ENCODE data around the gene TANGO6. TPM values are rescaled to one million over a fixed set of nuclear protein-coding genes. Genes with fewer than 3 reads are reported as not detected.

The TANGO6 gene
- total and polyA plus RNA-seq, 10 of the 15 experiments (the other 5 are each of a cell fraction or from before 2014, with no cell fraction given): 1.1 to 20.6 (median 11.0) TPM

DNA sequence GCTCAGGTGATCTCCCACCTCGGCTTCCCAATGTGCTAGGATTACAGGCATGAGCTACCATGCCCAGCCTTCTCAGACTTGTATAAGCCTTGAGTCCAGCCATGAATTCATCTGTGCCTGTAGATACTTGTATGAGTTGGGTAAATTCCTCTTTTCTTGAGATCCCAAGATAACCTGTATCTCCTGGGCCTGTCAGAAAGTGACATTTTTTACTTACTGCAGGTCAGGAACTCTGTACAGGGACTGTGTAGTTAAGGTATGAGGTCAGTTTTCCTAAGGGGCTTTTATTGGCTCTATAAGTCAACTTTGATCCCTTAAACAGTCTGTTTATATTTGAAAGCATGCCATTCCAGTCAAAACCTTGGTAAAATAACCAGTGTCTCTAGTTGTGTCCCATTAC is 155.8 kb downstream of the TANGO6 start:
- Histone ChIP-seq H3K27me3 (replicated peaks in 1 of 2; ENCODE audit: control insufficient read depth in 2 of 2, insufficient read depth in 2 of 2, low read length in 1 of 2) (no peaks in the 10 kb centered on the region), H3K27ac (ENCODE audit: control insufficient read depth, insufficient read depth) (no peak overlapping the region), H3K36me3 (ENCODE audit: control insufficient read depth in 2 of 2, insufficient read depth in 2 of 2, low read length in 1 of 2) (no peaks in the 10 kb centered on the region), H3K9me3 (replicated peaks; ENCODE audit: control insufficient read depth, insufficient read depth, low read length) (peaks cover 3% of the 10 kb centered on the region; the same call in 2 of the 3 replicates), H3K79me2 (ENCODE audit: control insufficient read depth, insufficient read depth, low read length) (no peaks in the 10 kb centered on the region), H3K4me2 (ENCODE audit: control insufficient read depth, insufficient read depth) (no peak overlapping the region), H3K4me1 (ENCODE audit: control insufficient read depth, insufficient read depth, low read length) (no peaks in the 10 kb centered on the region), H3K4me3 (no peak overlapping the region), H3K9ac (ENCODE audit: control insufficient read depth, insufficient read depth, low read length) (no peak overlapping the region), H4K20me1 (ENCODE audit: control insufficient read depth, insufficient read depth) (no peaks in the 10 kb centered on the region), H2AFZ (ENCODE audit: control insufficient read depth, low read depth, low read length) (no peak overlapping the region)
- no peak for FAIRE-seq
- DNase-seq (ENCODE audit: low read depth, low spot score): no peak
- ChIA-PET POLR2A (no interaction called here), SMC1A (ENCODE audit: uncharacterized antibody, unreplicated experiment) (no interaction called here), RAD21 (ENCODE audit: unreplicated experiment) (no interaction called here), CTCF (interaction anchor here (1.7 to 2.0 kb wide), 2 partner anchors 12 to 124 kb away, joined by 3 to 5 read pairs; no protein-coding TSS in a partner anchor)
- no peak for TF ChIP-seq STAT3 (IDR thresholded peaks at IDR 0.05; ENCODE audit: low read depth, low read length)
- no peak for TF ChIP-seq SREBF1 (IDR thresholded peaks at IDR 0.05; ENCODE audit: low read length)
- TF ChIP-seq, protein P1, sequence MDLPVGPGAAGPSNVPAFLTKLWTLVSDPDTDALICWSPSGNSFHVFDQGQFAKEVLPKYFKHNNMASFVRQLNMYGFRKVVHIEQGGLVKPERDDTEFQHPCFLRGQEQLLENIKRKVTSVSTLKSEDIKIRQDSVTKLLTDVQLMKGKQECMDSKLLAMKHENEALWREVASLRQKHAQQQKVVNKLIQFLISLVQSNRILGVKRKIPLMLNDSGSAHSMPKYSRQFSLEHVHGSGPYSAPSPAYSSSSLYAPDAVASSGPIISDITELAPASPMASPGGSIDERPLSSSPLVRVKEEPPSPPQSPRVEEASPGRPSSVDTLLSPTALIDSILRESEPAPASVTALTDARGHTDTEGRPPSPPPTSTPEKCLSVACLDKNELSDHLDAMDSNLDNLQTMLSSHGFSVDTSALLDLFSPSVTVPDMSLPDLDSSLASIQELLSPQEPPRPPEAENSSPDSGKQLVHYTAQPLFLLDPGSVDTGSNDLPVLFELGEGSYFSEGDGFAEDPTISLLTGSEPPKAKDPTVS (IDR thresholded peaks at IDR 0.05; ENCODE audit: low read depth, low read length): no peak
- no peak for TF ChIP-seq POLR2AphosphoS2 (IDR thresholded peaks at IDR 0.05; ENCODE audit: low read depth, low read length)
- TF ChIP-seq, protein P2, sequence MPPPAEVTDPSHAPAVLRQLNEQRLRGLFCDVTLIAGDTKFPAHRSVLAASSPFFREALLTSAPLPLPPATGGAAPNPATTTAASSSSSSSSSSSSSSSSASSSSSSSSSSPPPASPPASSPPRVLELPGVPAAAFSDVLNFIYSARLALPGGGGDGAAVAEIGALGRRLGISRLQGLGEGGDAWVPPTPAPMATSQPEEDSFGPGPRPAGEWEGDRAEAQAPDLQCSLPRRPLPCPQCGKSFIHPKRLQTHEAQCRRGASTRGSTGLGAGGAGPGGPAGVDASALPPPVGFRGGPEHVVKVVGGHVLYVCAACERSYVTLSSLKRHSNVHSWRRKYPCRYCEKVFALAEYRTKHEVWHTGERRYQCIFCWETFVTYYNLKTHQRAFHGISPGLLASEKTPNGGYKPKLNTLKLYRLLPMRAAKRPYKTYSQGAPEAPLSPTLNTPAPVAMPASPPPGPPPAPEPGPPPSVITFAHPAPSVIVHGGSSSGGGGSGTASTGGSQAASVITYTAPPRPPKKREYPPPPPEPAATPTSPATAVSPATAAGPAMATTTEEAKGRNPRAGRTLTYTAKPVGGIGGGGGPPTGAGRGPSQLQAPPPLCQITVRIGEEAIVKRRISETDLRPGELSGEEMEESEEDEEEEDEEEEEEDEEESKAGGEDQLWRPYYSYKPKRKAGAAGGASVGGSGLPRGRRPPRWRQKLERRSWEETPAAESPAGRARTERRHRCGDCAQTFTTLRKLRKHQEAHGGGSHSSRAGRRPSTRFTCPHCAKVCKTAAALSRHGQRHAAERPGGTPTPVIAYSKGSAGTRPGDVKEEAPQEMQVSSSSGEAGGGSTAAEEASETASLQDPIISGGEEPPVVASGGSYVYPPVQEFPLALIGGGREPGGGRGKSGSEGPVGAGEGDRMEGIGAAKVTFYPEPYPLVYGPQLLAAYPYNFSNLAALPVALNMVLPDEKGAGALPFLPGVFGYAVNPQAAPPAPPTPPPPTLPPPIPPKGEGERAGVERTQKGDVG (CRISPR knock-in tag; IDR thresholded peaks at IDR 0.05): no peak
- TF ChIP-seq EGR1 (IDR thresholded peaks at IDR 0.05; ENCODE audit: borderline replicate concordance in 1 of 2, low read depth in 2 of 2, low read length in 2 of 2): no peak
- TF ChIP-seq SMAD1 (IDR thresholded peaks at IDR 0.05; ENCODE audit: low read depth, partially characterized antibody): no peak
- no peak for TF ChIP-seq NR2C2 (IDR thresholded peaks at IDR 0.05; ENCODE audit: borderline replicate concordance, control insufficient read depth, insufficient read length, low read depth)
- no peak for TF ChIP-seq ZNF24 (IDR thresholded peaks at IDR 0.05)
- no peak for TF ChIP-seq PAX5 (IDR thresholded peaks at IDR 0.05; ENCODE audit: borderline replicate concordance, low read depth, low read length)
- TF ChIP-seq SUZ12 (IDR thresholded peaks at IDR 0.05; ENCODE audit: unreplicated experiment): no peak
- no peak for TF ChIP-seq HDAC2 (IDR thresholded peaks at IDR 0.05)
- TF ChIP-seq, protein P3, sequence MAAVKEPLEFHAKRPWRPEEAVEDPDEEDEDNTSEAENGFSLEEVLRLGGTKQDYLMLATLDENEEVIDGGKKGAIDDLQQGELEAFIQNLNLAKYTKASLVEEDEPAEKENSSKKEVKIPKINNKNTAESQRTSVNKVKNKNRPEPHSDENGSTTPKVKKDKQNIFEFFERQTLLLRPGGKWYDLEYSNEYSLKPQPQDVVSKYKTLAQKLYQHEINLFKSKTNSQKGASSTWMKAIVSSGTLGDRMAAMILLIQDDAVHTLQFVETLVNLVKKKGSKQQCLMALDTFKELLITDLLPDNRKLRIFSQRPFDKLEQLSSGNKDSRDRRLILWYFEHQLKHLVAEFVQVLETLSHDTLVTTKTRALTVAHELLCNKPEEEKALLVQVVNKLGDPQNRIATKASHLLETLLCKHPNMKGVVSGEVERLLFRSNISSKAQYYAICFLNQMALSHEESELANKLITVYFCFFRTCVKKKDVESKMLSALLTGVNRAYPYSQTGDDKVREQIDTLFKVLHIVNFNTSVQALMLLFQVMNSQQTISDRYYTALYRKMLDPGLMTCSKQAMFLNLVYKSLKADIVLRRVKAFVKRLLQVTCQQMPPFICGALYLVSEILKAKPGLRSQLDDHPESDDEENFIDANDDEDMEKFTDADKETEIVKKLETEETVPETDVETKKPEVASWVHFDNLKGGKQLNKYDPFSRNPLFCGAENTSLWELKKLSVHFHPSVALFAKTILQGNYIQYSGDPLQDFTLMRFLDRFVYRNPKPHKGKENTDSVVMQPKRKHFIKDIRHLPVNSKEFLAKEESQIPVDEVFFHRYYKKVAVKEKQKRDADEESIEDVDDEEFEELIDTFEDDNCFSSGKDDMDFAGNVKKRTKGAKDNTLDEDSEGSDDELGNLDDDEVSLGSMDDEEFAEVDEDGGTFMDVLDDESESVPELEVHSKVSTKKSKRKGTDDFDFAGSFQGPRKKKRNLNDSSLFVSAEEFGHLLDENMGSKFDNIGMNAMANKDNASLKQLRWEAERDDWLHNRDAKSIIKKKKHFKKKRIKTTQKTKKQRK (IDR thresholded peaks at IDR 0.05; ENCODE audit: low read depth, low read length): no peak
- TF ChIP-seq RFX5 (IDR thresholded peaks at IDR 0.05; ENCODE audit: low read depth, low read length): no peak
- in situ Hi-C loops (cut with MboI): no loop called here
- ATAC-seq: no peak
- intact Hi-C loops (cut with micrococcal nuclease; ENCODE audit: unreplicated experiment): no loop called here
- WGBS (ENCODE audit: insufficient coverage, insufficient replicate concordance, low lambda C conversion rate, missing lambda C conversion rate): 81% methylated on average over 1 of the region's 1 CpG
- no TSS peak for BruUV-seq (replicated peaks)
